Ammon's horn (tissue), 1 donor: ENCODE data around the gene MICB.

ENCODE experiments used
- DNase-seq: peaks from one replicate; pipeline ENCODE4 v3.0.0-alpha.2; 2016; ENCODE audit warnings: low spot score

The MICB gene

DNA sequence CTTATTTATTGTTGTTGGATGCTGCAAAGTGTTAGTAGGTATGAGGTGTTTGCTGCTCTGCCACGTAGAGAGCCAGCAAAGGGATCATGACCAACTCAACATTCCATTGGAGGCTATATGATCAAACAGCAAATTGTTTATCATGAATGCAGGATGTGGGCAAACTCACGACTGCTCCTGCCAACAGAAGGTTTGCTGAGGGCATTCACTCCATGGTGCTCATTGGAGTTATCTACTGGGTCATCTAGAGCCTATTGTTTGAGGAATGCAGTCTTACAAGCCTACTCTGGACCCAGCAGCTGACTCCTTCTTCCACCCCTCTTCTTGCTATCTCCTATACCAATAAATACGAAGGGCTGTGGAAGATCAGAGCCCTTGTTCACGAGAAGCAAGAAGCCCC is 12.1 kb downstream of the MICB start:
- DNase-seq, result no peak

DNA sequence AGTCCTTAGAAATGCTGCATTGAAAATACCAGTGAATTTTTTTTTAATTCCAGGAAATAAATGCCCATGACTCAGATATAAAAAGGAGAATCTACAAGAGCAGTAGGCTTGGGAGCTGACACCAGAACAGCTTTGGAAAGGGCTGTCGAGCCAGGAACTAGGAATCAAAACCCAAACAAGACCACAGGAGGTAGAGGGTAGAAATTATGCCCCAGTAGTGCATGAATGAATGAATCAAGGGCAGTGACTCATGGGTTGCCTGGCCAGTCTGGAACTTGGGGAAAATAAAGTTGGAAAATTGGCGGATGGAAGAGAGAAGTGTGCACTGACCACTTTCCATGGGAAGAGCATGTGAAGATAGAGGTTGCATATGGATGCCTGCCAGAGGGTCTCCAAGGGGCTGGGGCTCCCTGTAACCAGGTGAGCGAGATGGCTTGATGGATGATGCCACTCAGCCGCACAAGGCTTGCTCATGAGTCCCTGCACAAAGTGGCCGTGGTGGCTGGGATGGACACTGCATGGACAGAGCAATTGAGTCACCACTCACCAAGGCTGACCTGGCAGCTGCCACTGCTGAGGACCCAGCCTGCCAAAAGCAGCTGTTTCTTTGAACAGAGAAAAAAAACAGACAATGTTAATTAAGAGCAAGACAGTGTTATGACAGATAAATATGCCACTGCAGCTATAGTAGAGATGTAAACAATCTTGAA is 15.7 kb downstream of the MICB start:
- no peak for DNase-seq

DNA sequence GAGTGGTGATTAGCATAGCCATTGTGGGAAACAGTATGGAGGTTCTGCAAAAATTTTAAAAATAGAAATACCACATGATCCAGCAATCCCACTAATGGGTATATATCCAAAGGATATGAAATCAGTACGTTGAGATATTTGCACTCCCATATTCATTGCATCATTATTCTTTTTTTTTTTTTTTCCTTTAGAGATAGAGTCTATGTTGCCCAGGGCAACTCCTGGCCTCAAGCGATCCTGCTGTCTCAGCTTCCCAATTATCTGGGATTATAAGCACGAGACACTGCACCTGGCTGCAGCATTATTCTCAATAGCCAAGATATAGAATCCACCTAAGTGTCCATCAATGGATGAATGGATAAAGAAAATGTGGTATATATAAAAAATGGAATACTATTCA is 23.9 kb downstream of the MICB start:
- DNase-seq, result no peak

DNA sequence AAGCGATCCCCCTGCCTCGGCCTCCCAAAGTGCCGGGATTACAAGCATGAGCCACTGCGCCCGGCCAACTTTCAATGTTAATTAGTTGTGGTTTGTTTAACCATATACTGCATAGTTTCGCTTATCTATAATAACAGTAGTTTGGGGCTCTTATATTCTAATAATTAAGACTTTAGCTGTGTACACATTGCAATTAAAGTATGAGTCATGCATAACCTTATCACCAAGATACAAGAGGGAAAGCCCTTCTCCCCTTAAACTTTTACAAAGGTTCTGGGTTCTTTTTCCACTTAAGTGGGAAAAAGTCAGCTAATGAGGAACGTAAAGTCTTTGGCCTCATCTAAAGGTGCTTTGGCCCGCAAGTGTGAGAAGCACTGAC is 27.6 kb downstream of the MICB start:
- no peak for DNase-seq

DNA sequence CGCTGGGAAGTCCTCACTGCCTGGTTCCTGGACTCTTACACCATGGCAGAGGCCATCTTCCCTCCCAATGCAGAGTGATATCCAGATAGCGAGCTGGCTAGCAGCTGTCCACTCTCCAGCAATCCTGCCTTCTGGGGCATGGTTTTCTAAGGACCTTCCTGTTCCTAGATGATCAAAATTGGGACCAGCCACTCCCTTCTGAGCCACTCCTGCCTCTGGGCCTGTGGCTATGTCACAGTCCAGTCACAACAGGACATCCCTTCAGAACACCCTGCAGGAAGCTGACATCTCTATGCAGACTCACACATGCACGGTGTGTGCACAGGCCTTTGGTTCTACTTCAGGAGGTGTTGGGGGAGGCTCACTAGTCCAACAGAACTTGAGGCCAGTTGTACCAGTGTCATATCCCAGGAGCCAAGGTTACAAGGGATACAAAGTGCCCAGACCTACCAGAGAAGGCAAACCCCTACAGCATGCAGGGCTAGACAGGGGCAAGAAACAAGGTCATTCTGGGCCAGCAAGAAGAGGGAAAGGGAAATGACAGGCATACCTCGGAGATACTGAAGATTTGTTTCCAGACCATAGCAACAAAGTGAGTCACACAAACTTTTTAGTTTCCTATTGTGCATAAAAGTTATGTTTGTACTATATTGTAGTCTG is 28.1 kb downstream of the MICB start:
- DNase-seq, result no peak

DNA sequence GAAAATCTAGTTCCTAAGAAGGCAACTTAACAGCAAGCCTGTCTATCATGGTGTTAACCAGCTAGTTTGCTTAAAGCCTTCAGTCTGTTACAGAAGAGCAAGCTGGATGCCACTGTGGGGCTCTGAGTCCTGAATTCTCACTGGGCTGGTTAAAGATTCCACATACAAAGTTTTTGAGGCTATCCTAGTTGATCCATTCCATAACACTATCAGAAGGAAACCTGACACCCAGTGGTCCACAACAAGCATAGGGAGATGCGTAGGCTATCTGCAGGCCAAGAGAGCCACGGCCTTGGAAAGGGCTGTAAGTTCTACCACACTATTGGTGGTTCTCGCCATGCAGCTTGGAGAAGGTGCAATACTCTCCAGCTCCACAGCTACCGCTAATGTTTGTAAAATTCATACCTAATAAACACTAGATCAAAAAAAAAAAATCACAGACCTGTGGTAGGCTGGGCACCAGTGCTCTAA is 30.4 kb downstream of the MICB start:
- no peak for DNase-seq

DNA sequence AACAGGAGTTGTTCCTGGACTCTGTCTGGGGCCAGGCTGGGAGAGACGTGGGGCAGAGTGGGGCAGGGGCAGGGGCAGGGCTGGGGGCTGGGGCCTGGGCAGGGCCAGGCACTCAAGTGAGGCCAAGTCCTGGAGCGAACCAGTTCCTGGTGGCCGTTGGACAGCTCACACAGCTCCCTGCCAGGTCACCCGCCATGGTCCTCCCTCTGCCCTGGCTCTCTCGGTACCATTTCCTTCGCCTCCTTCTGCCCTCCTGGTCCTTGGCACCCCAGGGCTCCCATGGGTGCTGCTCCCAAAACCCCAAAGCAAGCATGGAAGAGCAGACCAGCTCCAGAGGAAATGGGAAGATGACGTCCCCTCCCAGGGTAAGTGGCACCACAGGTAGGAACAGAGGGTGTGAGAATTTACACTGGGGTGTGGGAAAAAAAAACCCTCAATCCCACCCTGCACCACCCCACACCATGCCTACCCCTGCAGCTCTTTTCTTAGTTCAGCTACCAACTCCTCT is 30.9 kb downstream of the MICB start, which contains the start of gene MCCD1:
MCCD1 (plus strand) TSS at position 142 of the 508 bp plus-strand sequence; CDS start at position 195, 53 bp downstream.
- no peak for DNase-seq

DNA sequence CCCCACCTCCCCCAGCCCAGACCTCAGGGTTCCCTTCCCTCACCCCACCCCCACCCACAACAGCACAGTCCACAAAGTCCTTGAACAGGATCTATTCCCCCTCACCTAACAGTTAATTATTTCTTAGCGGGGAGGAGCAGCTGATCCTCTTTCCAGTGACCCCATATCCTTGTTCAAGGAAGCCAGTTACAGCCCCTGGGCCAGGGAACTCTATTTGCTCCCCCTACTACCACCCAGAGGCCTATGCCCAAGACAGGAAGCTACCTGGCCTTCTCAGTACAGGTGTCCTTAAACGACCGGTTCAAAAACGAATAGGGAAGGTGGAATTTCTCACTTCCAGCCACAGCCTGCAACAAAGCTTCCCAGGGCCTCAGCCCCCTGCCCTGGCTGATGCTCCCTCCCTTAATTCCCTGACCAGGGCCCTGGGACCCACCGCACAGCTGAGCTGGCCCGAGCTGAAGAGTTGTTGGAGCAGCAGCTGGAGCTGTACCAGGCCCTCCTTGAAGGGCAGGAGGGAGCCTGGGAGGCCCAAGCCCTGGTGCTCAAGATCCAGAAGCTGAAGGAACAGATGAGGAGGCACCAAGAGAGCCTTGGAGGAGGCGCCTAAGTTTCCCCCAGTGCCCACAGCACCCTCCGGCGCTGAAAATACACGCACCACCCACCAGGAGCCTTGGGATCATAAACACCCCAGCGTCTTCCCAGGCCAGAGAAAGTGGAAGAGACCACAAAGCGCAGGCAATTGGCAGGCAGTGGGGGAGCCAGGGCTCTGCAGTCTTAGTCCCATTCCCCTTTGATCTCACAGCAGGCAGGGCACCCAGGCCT is 31.6 kb downstream of the MICB start:
- DNase-seq, result no peak

DNA sequence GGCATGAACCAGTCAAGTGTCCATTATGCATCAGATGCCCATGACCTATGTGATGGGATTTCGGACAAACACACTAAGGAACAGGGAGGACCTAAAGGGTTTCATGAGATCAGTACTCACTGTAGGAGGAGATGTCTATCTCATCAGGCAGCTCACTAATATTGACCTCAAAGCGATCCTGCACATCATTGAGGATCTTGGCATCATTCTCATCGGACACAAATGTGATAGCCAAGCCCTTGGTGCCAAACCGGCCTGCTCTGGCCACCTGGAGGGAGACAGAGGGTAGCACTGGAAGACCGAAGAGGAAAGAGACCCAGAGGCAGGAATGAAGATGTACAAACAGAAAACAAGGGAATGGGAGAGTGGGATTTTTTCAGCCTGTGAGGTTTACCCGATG is 32.7 kb downstream of the MICB start:
- DNase-seq, result no peak

DNA sequence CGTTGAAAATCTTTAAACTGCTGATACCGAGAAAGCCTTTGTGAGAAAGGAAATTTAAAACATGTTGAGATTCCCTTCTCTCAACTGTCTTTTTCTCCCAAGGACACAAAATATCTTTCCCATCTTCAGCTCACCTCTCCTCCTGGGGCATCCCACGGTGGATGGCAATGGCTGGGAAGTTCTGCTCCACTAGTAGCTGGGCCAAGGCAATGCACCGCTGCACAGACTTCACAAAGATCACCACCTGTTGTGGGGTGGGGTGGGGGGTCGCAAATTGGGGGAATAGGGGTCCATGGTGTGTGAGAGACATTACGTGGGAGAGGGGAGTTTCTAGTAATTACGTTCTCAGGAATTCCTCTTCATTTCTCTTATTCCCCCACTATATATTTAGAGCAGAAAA is 33.2 kb downstream of the MICB start:
- DNase-seq, result no peak

DNA sequence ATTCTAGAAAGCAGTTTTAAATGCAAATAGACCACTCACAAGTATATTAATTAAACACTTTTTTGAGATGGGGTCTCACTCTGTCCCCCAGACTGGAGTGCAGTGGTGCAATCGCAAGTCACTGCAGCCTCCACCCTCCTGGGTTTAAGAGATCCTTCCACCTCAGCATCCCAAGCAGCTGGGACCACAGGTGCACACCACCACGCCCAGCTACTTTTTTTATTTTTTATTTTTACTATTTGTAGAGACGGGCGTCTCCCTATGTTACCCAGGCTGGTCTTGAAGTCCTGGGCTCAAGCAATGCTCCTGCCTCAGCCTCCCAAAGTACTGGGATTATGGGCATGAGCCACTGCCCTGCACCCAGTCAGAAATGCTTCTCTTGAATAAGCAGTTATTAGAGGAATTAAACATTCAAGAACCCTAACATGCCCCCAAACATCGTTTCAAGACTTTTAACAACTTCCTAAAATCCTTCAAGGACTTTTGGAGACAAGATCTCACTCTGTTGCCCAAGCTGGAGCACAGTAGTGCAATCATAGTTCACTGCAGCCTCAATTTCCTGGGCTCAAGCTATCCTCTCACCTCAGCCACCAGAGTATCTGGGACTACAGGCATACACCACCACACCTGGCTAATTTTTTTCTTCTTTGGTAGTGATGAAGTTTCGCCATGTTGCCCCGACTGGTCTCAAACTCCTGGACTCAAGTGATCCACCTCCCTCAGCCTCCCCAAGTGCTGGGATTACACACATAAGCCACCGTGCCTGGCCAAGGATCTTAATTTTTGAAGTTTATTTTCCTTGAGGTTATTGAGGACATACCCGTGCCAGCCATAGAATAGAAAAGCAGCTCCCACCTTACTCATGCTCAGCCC is 34.1 kb downstream of the MICB start:
- DNase-seq, result no peak

DNA sequence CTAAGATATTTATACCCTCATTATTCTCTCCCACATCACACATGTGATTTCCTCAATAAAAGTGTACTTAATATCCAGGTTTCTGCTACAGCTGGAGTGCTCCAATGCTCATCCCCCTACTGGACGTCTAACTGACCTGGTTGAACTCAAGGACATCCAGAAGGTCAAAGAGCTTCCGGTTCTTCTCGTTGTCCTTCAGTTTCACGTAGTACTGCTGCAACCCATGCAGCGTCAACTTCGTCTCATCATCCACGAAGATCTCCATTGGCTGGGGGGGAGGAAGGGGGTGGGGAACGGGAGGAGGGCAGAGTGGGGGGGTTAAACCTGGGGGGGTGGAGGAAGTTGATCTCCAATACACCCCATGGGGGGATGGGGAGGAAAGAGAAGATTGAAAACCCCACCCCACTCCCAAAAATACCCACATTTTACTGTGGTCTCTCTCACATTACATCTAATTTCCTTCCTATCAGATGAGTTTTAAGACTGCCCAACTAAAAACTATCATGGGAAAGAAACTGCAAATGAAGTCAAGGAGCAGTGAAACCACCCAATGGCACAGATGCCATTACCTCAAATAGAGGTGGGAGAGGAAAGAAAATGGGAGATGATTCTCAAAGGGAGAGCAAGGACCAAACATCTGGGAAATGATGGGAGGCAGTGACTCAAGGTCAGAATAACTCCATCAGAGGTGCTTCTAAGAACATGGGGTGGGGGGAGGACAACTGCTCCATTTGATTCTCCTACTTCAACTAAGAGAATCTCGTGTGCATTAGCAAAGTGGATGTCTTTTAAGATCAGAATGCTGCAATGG is 34.9 kb downstream of the MICB start:
- DNase-seq, result no peak

DNA sequence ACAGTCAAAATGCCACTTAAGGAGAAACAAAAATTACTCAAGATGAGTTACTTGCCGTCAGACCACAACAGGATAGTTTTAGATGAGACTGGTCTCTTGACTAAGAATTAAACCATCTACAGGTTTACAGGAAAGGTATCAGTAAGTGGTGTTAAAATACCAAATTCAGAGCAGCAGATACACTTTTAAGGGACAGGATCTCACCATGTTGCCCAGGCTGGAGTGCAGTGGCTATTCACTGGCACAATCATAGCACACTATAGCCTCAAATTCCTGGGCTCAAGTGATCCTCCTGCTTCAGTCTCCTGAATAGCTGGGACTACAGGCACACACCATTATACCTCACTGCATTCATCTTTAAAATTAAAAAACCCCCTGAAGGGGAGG is 35.5 kb downstream of the MICB start:
- no peak for DNase-seq

DNA sequence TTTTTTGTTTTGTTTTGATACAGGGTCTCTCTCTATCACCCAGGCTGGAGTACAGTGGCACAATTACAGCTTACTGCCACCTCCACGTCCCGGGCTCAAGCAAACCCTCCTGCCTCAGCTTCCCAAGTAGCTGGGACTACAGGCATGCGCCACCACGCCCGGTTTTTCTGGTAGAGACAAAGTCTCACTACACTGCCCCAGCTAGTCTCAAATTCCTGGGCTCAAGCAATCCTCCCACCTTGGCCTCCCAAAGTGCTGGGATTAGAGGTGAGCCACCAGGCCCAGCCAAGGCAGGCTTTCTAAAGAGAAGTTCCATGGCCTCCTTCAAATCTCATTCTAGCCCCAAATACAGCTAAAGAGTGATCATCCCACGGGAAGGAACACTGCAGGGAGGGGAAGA is 36.1 kb downstream of the MICB start:
- no peak for DNase-seq

DNA sequence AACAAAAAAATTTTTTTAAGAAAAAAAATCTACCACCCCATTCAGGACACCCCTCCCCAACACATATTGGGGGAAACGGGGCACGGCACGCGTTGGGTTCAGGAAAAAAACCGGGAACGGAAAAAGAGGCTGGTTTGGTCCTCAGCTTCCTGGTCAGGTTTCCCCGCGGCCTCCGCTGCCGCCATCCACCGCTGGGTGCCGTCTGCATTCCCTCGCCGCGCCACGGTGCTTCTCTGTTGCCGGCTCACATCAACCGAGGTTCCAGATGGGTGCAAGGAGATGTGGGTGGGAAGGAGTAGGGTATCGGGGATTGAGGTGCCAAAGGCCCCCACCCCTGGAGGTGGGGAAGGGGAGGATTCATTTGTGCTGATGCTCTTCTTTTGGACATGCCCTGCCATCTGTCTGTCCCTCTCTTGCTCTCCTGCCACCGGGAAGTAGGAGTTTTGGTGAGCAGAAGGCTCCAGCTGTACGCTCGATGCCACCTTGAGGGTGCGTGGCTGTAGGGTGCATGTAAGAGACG is 36.6 kb downstream of the MICB start:
- DNase-seq, result no peak

DNA sequence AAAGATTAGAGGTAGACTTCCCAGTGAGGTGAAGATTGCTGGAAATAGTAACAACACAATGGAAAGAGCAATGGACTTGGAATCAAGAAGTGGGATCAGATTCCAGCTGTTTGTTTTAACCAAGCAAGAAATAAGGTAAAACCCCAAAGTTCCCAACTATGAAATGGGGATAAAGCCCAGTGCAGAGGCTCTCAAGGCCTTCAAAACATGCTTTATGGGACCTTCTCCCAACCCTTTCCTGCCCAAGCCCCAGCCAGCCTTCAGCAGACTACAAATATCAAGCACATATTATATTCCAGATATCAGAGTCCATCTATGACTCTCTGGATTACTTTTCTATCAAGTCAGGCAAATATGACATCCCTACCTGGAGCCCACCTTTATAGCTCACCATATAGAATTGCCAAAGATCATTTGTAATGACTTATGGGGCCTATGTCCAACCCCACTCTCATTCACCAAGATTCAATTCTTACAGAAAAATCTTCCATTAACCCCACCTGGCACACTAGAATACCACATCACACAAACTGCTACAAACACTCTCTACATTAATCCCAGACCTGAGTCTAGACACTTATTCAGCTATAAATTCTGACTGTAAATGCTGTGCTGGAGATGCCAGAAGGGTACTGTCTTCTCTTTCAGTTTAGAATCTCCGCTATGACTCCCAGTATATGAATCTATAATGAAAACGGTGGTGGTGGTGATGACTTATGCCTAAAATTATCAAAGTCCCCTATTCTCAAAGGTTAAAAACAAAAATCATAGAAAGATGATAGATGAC is 37.8 kb downstream of the MICB start:
- DNase-seq, result no peak

DNA sequence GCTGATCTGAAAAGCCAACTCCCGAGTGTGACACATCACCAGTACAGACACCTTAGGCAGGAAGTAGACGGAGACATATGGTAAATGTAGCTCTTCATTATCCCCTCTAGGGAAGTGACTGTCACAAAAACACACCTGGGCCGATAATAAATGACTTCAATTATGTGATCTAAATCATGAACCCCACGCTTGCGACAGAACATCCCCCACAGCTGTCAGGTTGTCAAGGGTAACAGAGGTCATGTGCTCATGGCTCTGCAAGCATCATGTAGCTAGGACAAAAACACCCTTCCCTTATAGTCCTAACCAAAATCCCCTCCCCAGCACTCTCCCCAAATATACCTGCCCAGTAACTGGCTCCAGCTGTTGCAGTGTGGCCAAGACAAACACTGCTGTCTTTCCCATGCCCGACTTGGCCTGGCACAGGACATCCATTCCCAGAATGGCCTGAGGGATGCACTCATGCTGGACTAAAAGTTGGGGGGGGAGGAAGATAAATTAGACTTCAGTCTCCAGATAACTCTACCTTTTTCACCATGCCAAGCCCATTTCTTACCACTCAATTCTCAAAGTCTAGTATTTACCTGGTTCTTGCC is 41.0 kb downstream of the MICB start:
- no peak for DNase-seq

DNA sequence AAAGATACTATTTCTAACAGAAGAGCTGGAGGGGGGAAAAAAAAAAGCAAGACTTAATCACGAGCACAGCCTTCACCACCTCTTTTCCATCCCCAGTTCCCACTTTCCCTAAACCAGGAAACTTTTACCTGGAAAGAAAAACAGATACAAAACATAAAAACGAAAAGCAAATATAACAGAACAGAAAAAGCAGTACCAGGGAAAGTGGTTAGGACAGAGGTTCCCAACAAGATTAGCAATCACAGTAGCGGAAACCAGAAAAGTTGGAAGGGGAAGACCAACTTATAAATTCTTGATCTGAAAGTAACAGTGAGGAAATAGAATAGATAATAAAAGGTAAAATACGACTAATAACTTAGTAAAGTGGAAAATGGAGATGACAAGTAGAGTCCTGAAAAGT is 42.7 kb downstream of the MICB start:
- no peak for DNase-seq

DNA sequence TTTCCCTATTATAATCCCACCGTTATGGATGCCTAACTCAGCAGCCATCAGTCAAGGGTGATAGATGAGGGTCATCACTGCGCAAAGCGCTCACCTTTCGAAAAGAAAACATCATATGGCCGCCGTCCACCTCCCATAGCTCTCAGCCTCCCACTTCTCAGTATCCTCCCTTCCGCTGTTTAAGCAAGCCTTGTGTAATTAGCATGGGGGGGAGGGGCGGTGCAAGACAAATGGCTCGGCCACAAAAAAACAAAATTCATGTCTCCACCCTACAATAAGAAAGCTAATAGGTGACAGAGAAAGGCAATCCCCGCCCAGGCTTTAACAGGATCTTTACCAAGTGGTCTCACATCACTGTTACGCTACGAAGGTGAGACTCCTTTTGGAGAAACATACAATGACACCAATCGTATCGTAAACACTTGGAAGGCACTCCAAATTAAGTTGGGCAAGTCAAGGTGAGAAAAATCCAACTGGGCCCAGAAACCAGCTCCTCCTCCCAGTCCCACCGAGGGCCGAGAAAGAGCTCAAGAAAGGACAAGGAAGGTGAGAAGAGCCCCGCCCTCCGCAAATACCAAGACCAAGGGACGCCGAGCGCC is 43.2 kb downstream of the MICB start:
- DNase-seq, result peak; percentile 34
